ENCODE results near the gene REPIN1. TPM values are rescaled to one million over a fixed set of nuclear protein-coding genes. Genes with fewer than 3 reads are reported as not detected.
"Not testable (repeated sequence)": the region's sequence is repeated elsewhere in the genome, so short reads cannot be mapped to it uniquely, and the experiment has no call there.

REPIN1 gene
- polyA plus RNA-seq, 1 donor, result 135 TPM

DNA sequence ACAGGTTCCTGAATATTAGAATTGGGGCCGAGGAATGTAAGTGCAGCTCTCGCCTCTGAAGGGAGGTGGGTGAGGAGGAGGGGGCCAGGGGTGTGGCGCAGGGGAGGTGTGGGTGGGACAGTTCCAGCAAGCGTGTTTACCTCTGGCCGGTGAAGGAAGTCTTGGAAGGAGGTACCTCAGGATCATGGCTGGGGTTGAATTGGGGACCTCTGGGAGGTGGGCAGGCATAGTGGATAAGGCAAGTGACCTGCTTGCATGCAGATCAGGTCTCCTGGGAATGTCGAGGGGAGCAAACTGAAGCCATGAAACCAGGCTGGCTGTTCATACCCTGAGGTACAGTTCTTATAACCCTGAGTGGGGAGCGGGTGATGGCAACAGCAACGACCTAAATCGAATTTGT lies 12.5 kb downstream of the REPIN1 start:
- H3K27ac ChIP-seq (ENCODE audit: low read length), result no peak overlapping the region
- WGBS (ENCODE audit: insufficient coverage, low lambda C conversion rate), result no CpG with 5 or more reads among the region's 9 CpGs
- peaks cover 5% of the 10 kb centered on the region for H3K36me3 ChIP-seq (ENCODE audit: control insufficient read depth, insufficient read depth, low read length)
- peaks cover 2% of the 10 kb centered on the region for H3K9me3 ChIP-seq (ENCODE audit: control insufficient read depth, low read depth, low read length)
- peaks cover 86% of the 10 kb centered on the region for H3K4me1 ChIP-seq (ENCODE audit: control insufficient read depth, insufficient read depth, low read length)
- H3K27me3 ChIP-seq (ENCODE audit: control insufficient read depth, insufficient read depth, low read length), result no peaks in the 10 kb centered on the region
- no peak for DNase-seq
- no peak overlapping the region for H3K4me3 ChIP-seq (ENCODE audit: low read length)

DNA sequence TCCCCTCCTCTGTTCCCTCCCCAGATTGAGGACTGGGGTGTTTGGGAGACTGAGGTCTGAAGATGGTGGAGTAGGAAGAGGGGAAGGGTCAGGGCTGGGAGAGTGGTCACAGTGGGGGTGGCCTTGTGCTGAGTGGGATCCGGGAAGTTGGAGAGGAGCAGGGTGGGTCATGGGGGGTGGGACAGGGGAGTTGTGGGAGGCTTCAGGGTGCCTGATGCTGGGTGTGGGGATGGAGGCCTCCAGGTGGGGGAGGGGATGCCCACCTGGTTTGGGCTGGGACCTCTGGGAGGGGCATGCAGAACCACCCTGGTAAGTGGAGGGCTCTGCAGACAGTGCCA lies 13.1 kb downstream of the REPIN1 start:
- peaks cover 85% of the 10 kb centered on the region for H3K4me1 ChIP-seq (ENCODE audit: control insufficient read depth, insufficient read depth, low read length)

DNA sequence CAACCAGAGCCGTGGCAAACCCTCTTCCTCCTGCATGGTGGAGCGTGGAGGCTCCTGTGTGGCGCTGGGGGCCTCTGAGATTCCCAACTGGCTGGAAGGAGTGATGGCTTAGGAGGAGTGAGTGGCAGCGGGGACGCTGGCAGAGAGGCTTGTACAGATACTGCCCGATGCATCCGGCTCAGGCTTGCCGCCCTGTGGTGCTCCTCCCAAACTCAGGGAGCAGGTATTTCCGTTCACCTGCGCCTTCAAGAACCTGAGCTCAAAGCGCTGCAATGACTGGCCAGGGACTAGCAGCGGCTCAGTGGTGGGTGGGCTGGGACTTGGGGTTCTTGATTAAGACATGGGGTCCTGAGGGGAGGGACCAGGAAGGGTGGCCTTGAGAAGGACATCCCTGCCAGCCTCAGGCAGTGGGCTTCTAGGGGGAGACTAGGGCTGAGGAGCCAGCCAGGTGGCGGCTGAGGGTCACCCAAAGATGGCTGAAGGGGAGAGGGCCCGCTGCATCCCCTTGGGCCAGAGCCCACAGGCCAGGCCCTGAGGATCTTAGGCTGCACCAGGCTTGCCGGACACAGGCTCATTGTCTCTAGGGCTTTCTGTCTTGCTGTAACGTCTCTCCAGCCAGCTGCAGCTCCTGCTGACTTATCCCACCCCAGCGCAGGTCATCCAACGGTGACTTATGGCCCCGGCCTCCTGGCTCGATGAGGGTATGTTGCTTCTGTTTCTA lies 13.7 kb downstream of the REPIN1 start:
- no peak for DNase-seq
- Histone ChIP-seq H3K4me3 (ENCODE audit: low read length) (no peak overlapping the region), H3K27me3 (ENCODE audit: control insufficient read depth, insufficient read depth, low read length) (no peaks in the 10 kb centered on the region), H3K36me3 (ENCODE audit: control insufficient read depth, insufficient read depth, low read length) (peaks cover 5% of the 10 kb centered on the region), H3K27ac (ENCODE audit: low read length) (peak overlapping the region; percentile 86), H3K9me3 (ENCODE audit: control insufficient read depth, low read depth, low read length) (peaks cover 2% of the 10 kb centered on the region), H3K4me1 (ENCODE audit: control insufficient read depth, insufficient read depth, low read length) (peaks cover 79% of the 10 kb centered on the region)
- no CpG with 5 or more reads among the region's 20 CpGs for WGBS (ENCODE audit: insufficient coverage, low lambda C conversion rate)

More for the DNA sequence above, 13.1 kb downstream of the REPIN1 start:
- Histone ChIP-seq H3K4me3 (ENCODE audit: low read length) (no peak overlapping the region), H3K27me3 (ENCODE audit: control insufficient read depth, insufficient read depth, low read length) (no peaks in the 10 kb centered on the region), H3K9me3 (ENCODE audit: control insufficient read depth, low read depth, low read length) (peaks cover 2% of the 10 kb centered on the region), H3K27ac (ENCODE audit: low read length) (no peak overlapping the region), H3K36me3 (ENCODE audit: control insufficient read depth, insufficient read depth, low read length) (peaks cover 5% of the 10 kb centered on the region)
- DNase-seq, result no peak
- WGBS (ENCODE audit: insufficient coverage, low lambda C conversion rate), result no CpG with 5 or more reads among the region's 1 CpG

GRCh38 chr7:150382844-150383225 lies 14.2 kb downstream of the REPIN1 start:
- Histone ChIP-seq H3K4me3 (ENCODE audit: low read length) (no peak overlapping the region), H3K4me1 (ENCODE audit: control insufficient read depth, insufficient read depth, low read length) (peaks cover 76% of the 10 kb centered on the region), H3K27ac (ENCODE audit: low read length) (peak overlapping the region; percentile 86), H3K9me3 (ENCODE audit: control insufficient read depth, low read depth, low read length) (peaks cover 2% of the 10 kb centered on the region), H3K36me3 (ENCODE audit: control insufficient read depth, insufficient read depth, low read length) (peaks cover 5% of the 10 kb centered on the region), H3K27me3 (ENCODE audit: control insufficient read depth, insufficient read depth, low read length) (no peaks in the 10 kb centered on the region)
- WGBS (ENCODE audit: insufficient coverage, low lambda C conversion rate), result no CpG with 5 or more reads among the region's 4 CpGs
- peak in 1 of 2 donors; percentile 44 for DNase-seq

- H3K4me1 ChIP-seq (ENCODE audit: control insufficient read depth, insufficient read depth, low read length), result peaks cover 74% of the 10 kb centered on the region
- no CpG with 5 or more reads among the region's 22 CpGs for WGBS (ENCODE audit: insufficient coverage, low lambda C conversion rate)
These were observed 15.2 kb downstream of the REPIN1 start for GRCh38 chr7:150383710-150384397.

DNA sequence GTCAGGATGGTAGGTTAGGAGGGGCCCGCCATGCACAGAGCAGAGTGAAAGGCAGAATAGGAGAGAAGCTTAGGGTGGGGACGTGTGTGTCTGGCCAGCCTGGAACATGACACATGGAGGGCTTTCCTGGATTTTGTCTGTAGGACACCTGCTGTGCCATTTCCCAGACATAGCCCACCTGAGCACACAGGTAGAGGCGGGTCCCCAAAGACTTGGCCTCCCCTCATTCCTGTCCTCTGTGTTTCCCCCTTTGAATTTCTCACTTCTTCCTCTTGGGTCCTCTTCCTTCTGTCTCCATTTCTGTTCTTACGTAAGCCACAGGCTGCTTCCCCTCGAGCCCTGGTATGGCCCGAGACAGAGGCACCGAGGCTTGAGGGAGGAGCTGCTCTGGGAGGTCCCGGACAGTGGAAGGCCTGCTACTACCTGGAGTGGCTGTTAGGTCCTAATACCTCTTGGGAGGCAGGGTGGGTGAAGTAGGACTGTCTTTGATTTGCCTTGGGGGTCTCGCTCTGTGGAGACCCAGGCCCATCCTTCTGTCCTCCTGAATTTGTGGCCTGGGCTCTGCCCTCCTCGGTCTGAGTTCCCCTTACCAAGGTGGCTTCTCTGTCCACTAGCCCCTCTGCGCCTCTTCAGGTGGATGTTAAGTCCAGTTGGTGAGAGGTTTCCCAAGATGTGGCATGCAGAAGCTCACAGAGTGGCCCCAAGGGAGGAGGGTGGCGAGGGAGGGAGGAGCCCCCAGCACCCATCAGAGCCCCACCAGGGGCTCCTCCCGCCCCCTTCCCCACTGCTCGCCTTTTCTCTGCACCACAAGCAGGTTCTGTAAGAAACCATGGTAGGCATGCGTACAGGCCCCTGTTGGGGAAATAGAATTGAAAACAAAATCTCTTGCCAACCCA lies 16.0 kb downstream of the REPIN1 start:
- Histone ChIP-seq H3K27ac (ENCODE audit: low read length) (peak overlapping the region; percentile 86), H3K4me3 (ENCODE audit: low read length) (no peak overlapping the region), H3K36me3 (ENCODE audit: control insufficient read depth, insufficient read depth, low read length) (peaks cover 10% of the 10 kb centered on the region), H3K4me1 (ENCODE audit: control insufficient read depth, insufficient read depth, low read length) (peaks cover 82% of the 10 kb centered on the region), H3K27me3 (ENCODE audit: control insufficient read depth, insufficient read depth, low read length) (no peaks in the 10 kb centered on the region), H3K9me3 (ENCODE audit: control insufficient read depth, low read depth, low read length) (no peaks in the 10 kb centered on the region)
- 80% methylated on average over 1 of the region's 15 CpGs for WGBS (ENCODE audit: insufficient coverage, low lambda C conversion rate)
- peak in 1 of 2 donors; percentile 23 for DNase-seq

More at GRCh38 chr7:150383710-150384397, 15.2 kb downstream of the REPIN1 start:
- peaks cover 5% of the 10 kb centered on the region for H3K36me3 ChIP-seq (ENCODE audit: control insufficient read depth, insufficient read depth, low read length)
- H3K9me3 ChIP-seq (ENCODE audit: control insufficient read depth, low read depth, low read length), result peaks cover under 1% of the 10 kb centered on the region
- peak; percentile 89 to 94 for DNase-seq
- no peaks in the 10 kb centered on the region for H3K27me3 ChIP-seq (ENCODE audit: control insufficient read depth, insufficient read depth, low read length)
- H3K4me3 ChIP-seq (ENCODE audit: low read length), result peak overlapping the region; percentile 20
- peak overlapping the region; percentile 86 for H3K27ac ChIP-seq (ENCODE audit: low read length)

- peak overlapping the region; percentile 41 for H3K27ac ChIP-seq (ENCODE audit: low read length)
- no peaks in the 10 kb centered on the region for H3K27me3 ChIP-seq (ENCODE audit: control insufficient read depth, insufficient read depth, low read length)
- WGBS (ENCODE audit: insufficient coverage, low lambda C conversion rate), result no CpG with 5 or more reads among the region's 14 CpGs
- no peaks in the 10 kb centered on the region for H3K9me3 ChIP-seq (ENCODE audit: control insufficient read depth, low read depth, low read length)
- H3K4me1 ChIP-seq (ENCODE audit: control insufficient read depth, insufficient read depth, low read length), result peaks cover 75% of the 10 kb centered on the region
- H3K36me3 ChIP-seq (ENCODE audit: control insufficient read depth, insufficient read depth, low read length), result peaks cover 13% of the 10 kb centered on the region
- peak in 1 of 2 donors; percentile 14 for DNase-seq
- no peak overlapping the region for H3K4me3 ChIP-seq (ENCODE audit: low read length)
These were observed 16.7 kb downstream of the REPIN1 start for GRCh38 chr7:150385302-150385723.

DNA sequence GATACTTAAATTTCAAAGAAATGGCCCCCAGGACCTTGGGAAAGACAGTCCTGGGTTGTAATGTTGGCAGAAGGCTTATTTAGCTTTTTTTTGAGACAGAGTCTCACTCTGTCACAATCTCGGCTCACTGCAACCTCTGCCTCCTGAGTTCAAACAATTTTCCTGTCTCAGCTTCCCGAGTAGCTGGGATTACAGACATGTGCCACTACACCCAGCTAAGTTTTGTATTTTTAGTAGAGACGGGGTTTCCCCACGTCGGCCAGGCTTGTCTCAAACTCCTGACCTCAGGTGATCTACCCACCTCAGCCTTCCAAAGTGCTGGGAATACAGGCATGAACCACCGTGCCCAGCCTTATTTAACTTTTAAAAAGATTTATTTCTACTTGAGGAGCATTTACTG lies 17.3 kb downstream of the REPIN1 start:
- DNase-seq; H3K9me3 ChIP-seq (ENCODE audit: control insufficient read depth, low read depth, low read length); H3K27me3 ChIP-seq (ENCODE audit: control insufficient read depth, insufficient read depth, low read length); H3K4me3 ChIP-seq (ENCODE audit: low read length): not testable (repeated sequence)
- Histone ChIP-seq H3K4me1 (ENCODE audit: control insufficient read depth, insufficient read depth, low read length) (peaks cover 70% of the 10 kb centered on the region), H3K27ac (ENCODE audit: low read length) (peak overlapping the region; percentile 41), H3K36me3 (ENCODE audit: control insufficient read depth, insufficient read depth, low read length) (peaks cover 16% of the 10 kb centered on the region)
- no CpG with 5 or more reads among the region's 6 CpGs for WGBS (ENCODE audit: insufficient coverage, low lambda C conversion rate)

DNA sequence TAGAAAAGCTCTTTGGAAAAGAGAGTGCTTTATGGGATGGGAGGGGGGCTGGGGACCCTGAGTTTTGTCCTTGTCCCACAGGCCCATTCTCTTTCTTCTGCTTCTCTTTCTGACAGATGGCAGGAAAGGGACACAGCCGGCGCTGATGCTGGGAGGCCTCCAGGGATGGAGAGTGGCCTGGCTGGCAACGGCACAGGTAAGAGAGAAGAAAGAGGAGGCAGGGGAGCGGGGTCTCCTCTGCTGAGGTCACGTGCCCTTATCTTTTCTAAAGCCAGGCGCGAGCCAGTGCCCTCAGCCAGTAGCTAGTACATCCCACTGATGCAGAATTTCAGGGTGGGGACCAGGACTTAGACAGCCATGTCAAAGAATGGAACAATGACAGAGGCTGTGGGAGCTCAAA lies 19.7 kb downstream of the REPIN1 start:
- peak overlapping the region; percentile 19 for H3K27ac ChIP-seq (ENCODE audit: low read length)
- H3K27me3 ChIP-seq (ENCODE audit: control insufficient read depth, insufficient read depth, low read length), result no peaks in the 10 kb centered on the region
- H3K36me3 ChIP-seq (ENCODE audit: control insufficient read depth, insufficient read depth, low read length), result peaks cover 16% of the 10 kb centered on the region
- no CpG with 5 or more reads among the region's 7 CpGs for WGBS (ENCODE audit: insufficient coverage, low lambda C conversion rate)
- no peak overlapping the region for H3K4me3 ChIP-seq (ENCODE audit: low read length)
- peaks cover 3% of the 10 kb centered on the region for H3K9me3 ChIP-seq (ENCODE audit: control insufficient read depth, low read depth, low read length)
- DNase-seq, result no peak
- H3K4me1 ChIP-seq (ENCODE audit: control insufficient read depth, insufficient read depth, low read length), result peaks cover 48% of the 10 kb centered on the region

Data from large intestine (tissue), 3 donors.